HG03280 (cell line): ENCODE data around the gene CRTC3.
"Not testable (repeated sequence)": the region's sequence is repeated elsewhere in the genome, so short reads cannot be mapped to it uniquely, and the experiment has no call there.

Experiments used
- ATAC-seq: cut with Tn5 transposase; IDR thresholded peaks from one replicate; pipeline ENCODE4 v1.9.1; 2021; ENCODE audit warnings: mild to moderate bottlenecking, moderate library complexity; ENCODE audit not compliant: unreplicated experiment

Gene CRTC3, protein sequence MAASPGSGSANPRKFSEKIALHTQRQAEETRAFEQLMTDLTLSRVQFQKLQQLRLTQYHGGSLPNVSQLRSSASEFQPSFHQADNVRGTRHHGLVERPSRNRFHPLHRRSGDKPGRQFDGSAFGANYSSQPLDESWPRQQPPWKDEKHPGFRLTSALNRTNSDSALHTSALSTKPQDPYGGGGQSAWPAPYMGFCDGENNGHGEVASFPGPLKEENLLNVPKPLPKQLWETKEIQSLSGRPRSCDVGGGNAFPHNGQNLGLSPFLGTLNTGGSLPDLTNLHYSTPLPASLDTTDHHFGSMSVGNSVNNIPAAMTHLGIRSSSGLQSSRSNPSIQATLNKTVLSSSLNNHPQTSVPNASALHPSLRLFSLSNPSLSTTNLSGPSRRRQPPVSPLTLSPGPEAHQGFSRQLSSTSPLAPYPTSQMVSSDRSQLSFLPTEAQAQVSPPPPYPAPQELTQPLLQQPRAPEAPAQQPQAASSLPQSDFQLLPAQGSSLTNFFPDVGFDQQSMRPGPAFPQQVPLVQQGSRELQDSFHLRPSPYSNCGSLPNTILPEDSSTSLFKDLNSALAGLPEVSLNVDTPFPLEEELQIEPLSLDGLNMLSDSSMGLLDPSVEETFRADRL

GRCh38 chr15:90529371-90530249, at the start of gene CRTC3:
Gene CRTC3 (plus strand): TSS chr15:90529923. CDS start chr15:90530072, 149 bp downstream.
- peak; percentile 79 for ATAC-seq

DNA sequence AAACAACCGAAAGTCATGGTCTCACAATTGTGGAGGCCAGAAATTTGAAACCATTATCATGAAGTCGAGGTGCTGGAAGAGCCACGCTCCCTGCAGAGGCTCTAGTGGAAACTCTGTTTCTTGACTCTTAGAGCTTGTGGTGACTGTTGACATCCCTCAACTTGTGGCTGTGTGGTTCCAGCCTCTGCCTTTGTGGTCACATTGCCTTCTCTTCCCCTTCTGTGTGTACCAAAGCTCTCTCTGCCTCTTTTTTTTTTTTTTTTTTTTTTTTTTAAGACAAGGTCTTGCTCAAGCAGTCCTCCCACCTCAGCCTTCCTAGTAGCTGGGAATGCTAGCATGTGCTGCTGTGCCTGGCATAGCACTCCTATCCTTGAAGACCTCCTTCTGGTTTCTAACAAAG, 48.7 kb upstream of the CRTC3 start:
- ATAC-seq: no peak

- ATAC-seq: no peak
These were observed 47.4 kb upstream of the CRTC3 start for GRCh38 chr15:90482124-90483011.

DNA sequence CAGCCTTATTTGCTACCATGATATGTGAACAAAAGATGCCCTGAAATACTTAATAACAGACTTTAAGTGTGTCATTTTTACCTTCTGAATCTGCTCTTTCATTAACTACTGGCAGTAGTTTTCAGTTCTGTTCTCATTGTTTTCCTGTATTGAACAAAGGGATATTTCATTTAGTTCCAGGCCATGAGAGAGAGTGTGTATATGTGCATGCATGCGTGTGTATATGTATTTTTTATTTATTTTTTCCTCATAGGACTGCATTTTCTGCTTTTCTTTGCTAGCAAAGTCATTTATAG, 46.8 kb upstream of the CRTC3 start:
- ATAC-seq: no peak

DNA sequence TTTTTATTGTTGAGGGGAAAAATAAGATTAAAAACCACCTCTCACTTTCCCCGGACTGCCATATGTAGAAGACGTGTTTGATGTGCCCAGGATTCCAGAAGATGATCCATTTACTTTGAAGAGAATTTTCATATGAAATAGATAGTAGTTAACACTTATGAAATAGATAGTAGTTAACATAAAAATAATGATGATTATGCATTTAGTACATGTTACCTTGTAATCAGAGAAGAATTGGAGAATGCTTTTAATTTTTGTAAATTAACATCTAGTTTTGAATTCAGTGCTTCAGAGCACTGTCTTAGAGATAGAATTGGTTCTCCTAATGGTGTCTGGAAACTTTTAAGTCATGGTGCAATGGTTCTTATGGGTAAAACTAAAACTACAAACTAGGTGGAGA, 46.1 kb upstream of the CRTC3 start:
- no peak for ATAC-seq

DNA sequence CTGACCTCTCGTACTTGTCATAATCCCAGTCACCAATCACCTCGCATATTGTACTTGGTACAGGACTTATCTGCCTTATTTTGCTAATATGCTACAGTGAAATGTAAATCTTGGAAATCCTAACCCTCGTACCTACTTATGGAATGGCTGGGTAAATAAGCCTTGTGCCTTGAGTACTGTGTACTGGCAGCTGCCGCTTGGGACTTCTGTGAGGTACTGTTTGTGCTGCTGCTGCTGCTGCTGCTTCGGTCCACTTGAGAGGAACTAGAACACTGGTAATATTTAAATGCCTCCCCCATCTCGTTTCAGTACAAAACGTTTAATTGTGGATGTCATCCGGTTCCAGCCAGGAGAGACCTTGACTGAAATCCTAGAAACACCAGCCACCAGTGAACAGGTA, 42.5 kb upstream of the CRTC3 start:
- ATAC-seq: no peak

GRCh38 chr15:90489514-90489913, 40.2 kb upstream of the CRTC3 start:
- no peak for ATAC-seq

- no peak for ATAC-seq
These were observed 39.8 kb upstream of the CRTC3 start for GRCh38 chr15:90489944-90490343.

DNA sequence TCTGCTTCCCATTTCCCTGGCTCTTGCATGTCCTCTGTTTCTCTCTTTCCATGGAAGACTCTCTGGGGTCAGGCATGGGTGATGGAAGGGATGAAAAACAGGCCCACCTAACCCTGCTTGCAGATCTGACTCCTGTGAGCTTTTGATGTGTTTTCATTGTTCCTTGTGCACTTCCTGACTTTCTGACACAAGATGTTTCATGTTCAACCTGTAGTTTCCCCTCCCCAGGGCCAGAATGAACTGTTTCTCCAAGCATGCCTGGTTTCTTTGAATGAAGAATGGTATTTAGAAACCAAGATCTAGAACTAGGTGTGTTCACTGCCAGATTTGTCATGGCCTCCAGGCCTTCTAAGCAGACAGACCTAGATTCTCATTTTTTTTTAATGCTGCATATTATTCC, 36.1 kb upstream of the CRTC3 start:
- no peak for ATAC-seq

DNA sequence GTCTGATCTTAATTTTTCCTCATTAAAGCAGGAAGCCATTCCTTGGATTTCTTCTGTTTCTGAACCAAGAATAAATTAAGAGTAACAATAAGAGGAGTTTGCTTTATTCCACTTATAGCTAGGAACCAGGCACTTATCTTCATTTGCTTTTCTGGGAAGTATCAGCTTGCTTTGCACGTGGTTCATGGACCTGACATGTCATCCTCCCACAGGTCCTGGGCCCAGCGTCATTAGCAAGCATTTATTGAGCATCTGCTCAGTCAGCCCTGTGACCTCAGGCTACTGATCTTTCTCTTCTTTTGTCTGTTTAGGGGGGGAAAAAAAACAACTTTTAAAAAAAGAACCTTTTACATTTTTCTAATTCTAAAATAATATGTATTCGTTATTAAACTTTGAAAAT, 34.7 kb upstream of the CRTC3 start:
- no peak for ATAC-seq

GRCh38 chr15:90496791-90497190, 32.9 kb upstream of the CRTC3 start:
- ATAC-seq: no peak

GRCh38 chr15:90497376-90497775, 32.3 kb upstream of the CRTC3 start:
- ATAC-seq: no peak

GRCh38 chr15:90497912-90498311, 31.8 kb upstream of the CRTC3 start:
- no peak for ATAC-seq

DNA sequence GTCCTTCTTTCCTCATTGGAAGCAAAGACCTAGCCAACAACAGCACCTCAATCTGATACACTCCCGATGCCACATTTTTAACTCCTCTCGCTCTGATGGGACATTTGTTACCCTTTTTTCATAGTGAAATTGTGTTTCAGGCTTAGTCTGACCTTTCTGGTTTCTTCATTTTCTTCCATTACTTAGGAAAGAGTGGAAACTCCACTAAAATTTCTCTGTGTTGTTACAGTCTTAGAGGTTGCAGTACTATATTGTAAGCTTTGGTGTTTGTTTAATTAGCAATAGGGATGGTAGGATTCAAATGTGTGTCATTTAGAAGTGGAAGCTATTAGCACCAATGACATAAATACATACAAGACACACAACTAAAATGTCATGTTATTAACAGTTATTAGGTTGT, 29.6 kb upstream of the CRTC3 start:
- no peak for ATAC-seq

DNA sequence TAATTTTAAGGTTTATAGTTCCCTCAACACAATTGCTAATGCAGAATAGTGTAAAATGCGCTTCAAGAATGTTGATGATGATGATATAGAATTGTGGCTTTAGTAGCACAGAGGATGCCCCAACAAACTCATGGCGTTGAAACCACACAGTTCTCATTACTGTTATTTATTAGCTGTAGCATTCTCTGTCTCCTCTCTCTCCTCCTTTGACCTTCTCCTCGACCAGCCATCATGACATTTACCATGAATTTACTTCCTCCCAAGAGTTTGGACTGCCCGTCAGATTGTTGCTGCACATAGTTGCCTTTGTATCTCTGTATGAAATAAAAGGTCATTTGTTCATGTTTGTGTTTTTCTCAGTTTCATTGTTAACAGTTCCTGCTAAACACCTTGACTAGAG, 27.8 kb upstream of the CRTC3 start:
- ATAC-seq: no peak

- not testable (repeated sequence) for ATAC-seq
These were observed 18.9 kb upstream of the CRTC3 start for GRCh38 chr15:90510781-90511180.

DNA sequence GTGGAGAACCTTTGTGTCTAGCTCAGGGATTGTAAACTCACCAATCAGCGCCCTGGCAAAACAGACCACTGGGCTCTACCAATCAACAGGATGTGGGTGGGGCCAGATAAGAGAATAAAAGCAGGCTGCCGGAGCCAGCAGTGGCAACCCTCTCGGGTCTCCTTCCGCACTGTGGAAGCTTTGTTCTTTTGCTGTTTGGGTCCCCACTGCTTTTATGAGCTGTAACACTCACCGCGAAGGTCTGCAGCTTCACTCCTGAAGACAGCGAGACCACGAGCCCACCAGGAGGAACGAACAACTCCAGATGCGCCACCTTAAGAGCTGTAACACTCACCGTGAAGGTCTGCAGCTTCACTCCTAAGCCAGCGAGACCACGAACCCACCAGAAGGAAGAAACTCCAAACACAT, 18.5 kb upstream of the CRTC3 start:
- not testable (repeated sequence) for ATAC-seq

GRCh38 chr15:90512276-90512675, 17.4 kb upstream of the CRTC3 start:
- ATAC-seq: no peak

DNA sequence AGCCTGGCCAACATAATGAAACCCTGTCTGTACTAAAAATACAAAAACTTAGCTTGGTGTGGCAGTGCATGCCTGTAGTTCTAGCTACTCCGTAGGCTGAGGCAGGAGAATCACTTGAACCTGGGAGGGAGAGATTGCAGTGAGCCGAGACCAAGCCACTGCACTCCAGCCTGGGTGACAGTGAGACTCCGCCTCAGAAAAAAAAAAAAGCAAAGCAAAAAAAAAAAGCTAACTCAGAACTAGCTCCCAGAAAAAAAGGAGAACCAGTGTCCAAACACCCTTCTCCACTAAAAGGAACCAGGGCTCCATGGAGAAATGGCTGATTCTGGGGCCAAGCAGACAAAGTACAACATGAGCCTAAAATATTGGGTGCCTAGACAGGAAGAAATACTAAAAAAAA, 16.7 kb upstream of the CRTC3 start:
- ATAC-seq: no peak

- ATAC-seq: no peak
These were observed 16.3 kb upstream of the CRTC3 start for GRCh38 chr15:90513448-90513847.

DNA sequence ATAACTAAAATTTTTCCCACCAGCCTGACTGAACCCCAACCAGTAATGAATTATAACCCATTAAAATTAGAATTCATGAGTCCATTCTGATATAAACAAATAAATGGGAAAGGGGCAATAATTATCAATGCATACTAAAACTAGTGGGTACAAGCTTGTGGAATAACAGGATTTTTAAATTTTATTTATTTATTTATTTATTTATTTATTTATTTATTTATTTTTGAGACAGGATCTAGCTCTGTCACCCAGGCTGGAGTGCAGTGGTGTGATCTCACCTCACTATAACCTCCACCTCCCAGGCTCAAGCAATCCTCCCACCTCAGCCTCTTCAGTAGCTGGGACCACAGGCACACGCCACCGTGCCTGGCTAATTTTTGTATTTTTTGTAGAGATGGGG, 15.8 kb upstream of the CRTC3 start:
- not testable (repeated sequence) for ATAC-seq
